MM.1S (cell line): ENCODE data around the gene PPAN.

Experiments
- DNase-seq: peaks from one replicate; pipeline ENCODE4 v3.0.0-alpha.2; 2015
- H2AFZ ChIP-seq: fragments of 300-600 bp; sonication (generic); 2 replicates; pipeline ENCODE4 v1.6.0; 2016; ENCODE audit warnings: antibody characterized with exemption, low read length
- H3F3A ChIP-seq: fragments of 300-600 bp; sonication (generic); 2 replicates; pipeline ENCODE4 v1.6.1; 2016; ENCODE audit warnings: mild to moderate bottlenecking, antibody characterized with exemption, low read length, moderate library complexity, mixed read lengths; ENCODE audit not compliant: insufficient read depth
- H3K27ac ChIP-seq: fragments of 300-600 bp; sonication (generic); 2 replicates; pipeline ENCODE4 v1.5.1; 2016; ENCODE audit warnings: mild to moderate bottlenecking, low read length
- H3K27me3 ChIP-seq: fragments of 300-600 bp; sonication (generic); replicated peaks from 2 replicates; pipeline ENCODE4 v1.6.0; 2016; ENCODE audit warnings: low read length; ENCODE audit not compliant: insufficient read depth
- H3K36me3 ChIP-seq: fragments of 300-600 bp; sonication (generic); replicated peaks from 2 replicates; pipeline ENCODE4 v1.6.1; 2016; ENCODE audit warnings: mild to moderate bottlenecking, low read length, mixed read lengths; ENCODE audit not compliant: insufficient read depth
- H3K4me1 ChIP-seq: fragments of 300-600 bp; sonication (generic); 2 replicates; pipeline ENCODE4 v1.6.1; 2016; ENCODE audit warnings: low read length, mixed read lengths
- H3K4me2 ChIP-seq: fragments of 300-600 bp; sonication (generic); 2 replicates; pipeline ENCODE4 v1.6.0; 2016; ENCODE audit warnings: low read depth, low read length
- H3K4me3 ChIP-seq: fragments of 300-600 bp; sonication (generic); 2 replicates; pipeline ENCODE4 v1.5.1; 2016; ENCODE audit warnings: low read length, mixed read lengths
- H3K79me2 ChIP-seq: fragments of 300-600 bp; sonication (generic); 2 replicates; pipeline ENCODE4 v1.6.1; 2016; ENCODE audit warnings: mixed run types, low read length, mixed read lengths
- H3K9ac ChIP-seq: fragments of 300-600 bp; sonication (generic); 2 replicates; pipeline ENCODE4 v1.6.1; 2016; ENCODE audit warnings: low read length, mixed read lengths
- H3K9me2 ChIP-seq: fragments of 300-600 bp; sonication (generic); replicated peaks from 2 replicates; pipeline ENCODE4 v1.6.1; 2016; ENCODE audit warnings: mild to moderate bottlenecking, low read length, mixed read lengths; ENCODE audit not compliant: insufficient read depth
- H3K9me3 ChIP-seq: fragments of 300-600 bp; sonication (generic); replicated peaks from 2 replicates; pipeline ENCODE4 v1.6.1; 2016; ENCODE audit warnings: mild to moderate bottlenecking, low read length, mixed read lengths; ENCODE audit not compliant: insufficient read depth
- H4K20me1 ChIP-seq: fragments of 300-600 bp; sonication (generic); 2 replicates; pipeline ENCODE4 v1.6.1; 2016; ENCODE audit warnings: mild to moderate bottlenecking, low read length, moderate library complexity, mixed read lengths; ENCODE audit not compliant: insufficient read depth
- EZH2 ChIP-seq: fragments of 300-600 bp; sonication (generic); optimal IDR thresholded peaks from 2 replicates; pipeline ENCODE3; 2017; ENCODE audit warnings: low read depth, mild to moderate bottlenecking, antibody characterized with exemption, low read length, mixed read lengths
- EZH2phosphoT487 ChIP-seq: fragments of 300-600 bp; sonication (generic); IDR thresholded peaks from 2 replicates; pipeline ENCODE4 v1.6.1; 2018; ENCODE audit warnings: antibody characterized with exemption, low read length
- TF ChIP-seq, protein P1 (sequence below): fragments of 300-600 bp; sonication (generic); IDR thresholded peaks from 2 replicates; pipeline ENCODE4 v1.5.1; 2016; ENCODE audit warnings: antibody characterized with exemption, low read length, mixed read lengths

PPAN gene

DNA sequence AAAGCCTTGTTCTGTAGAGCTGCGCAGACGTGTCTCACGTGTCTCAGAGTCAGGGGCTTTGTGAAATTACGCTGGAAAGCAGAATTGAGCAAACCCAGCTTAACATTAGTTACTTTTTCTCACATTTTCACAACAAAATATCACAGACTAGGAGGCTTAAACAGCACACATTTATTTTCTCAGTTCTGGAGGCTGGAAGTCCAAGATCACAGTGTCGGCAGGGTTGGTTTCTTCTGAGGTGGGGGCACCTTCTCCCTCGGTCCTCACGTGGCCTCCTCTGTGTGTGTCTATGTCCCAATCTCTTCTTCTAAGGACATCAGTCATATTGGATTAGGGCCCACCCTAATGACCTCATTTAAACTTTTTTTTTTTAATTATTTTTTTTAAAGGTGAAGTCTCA is 18.3 kb downstream of the PPAN start:
- no peaks in the 10 kb centered on the region for H3K4me1 ChIP-seq
- no peaks in the 10 kb centered on the region for H3K36me3 ChIP-seq
- DNase-seq = no peak

DNA sequence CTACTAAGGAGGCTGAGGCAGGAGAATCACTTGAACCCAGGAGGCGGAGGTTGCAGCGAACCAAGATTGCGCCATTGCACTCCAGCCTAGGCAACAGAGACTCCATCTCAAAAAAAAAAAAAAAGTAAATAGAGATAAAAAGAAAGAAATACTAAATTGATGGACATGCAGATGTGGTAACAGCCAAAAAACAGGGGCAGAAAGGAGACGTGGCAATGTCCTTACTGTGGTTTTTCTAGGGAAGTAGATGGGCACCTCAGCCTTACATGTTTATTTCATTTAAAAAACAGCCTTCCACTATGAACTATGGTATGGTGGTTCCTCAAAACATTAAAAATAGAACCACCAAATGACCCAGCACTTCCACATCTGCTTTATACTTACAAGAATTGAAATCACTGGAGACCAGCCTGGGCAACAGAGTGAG is 20.1 kb downstream of the PPAN start:
- Histone ChIP-seq H3K36me3 (no peaks in the 10 kb centered on the region), H3K79me2 (no peaks in the 10 kb centered on the region), H2AFZ (no peak overlapping the region), H3K4me1 (no peaks in the 10 kb centered on the region), H3K9me2 (no peaks in the 10 kb centered on the region), H3K4me2 (no peak overlapping the region), H3K4me3 (no peak overlapping the region), H3K9me3 (no peaks in the 10 kb centered on the region), H3K27ac (no peak overlapping the region), H3K27me3 (no peaks in the 10 kb centered on the region), H3K9ac (no peak overlapping the region), H4K20me1 (no peaks in the 10 kb centered on the region), H3F3A (no peaks in the 10 kb centered on the region; the same call in 1 of the 2 replicates)
- TF ChIP-seq, protein P1, sequence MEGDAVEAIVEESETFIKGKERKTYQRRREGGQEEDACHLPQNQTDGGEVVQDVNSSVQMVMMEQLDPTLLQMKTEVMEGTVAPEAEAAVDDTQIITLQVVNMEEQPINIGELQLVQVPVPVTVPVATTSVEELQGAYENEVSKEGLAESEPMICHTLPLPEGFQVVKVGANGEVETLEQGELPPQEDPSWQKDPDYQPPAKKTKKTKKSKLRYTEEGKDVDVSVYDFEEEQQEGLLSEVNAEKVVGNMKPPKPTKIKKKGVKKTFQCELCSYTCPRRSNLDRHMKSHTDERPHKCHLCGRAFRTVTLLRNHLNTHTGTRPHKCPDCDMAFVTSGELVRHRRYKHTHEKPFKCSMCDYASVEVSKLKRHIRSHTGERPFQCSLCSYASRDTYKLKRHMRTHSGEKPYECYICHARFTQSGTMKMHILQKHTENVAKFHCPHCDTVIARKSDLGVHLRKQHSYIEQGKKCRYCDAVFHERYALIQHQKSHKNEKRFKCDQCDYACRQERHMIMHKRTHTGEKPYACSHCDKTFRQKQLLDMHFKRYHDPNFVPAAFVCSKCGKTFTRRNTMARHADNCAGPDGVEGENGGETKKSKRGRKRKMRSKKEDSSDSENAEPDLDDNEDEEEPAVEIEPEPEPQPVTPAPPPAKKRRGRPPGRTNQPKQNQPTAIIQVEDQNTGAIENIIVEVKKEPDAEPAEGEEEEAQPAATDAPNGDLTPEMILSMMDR = no peak
- no peak for TF ChIP-seq EZH2phosphoT487
- TF ChIP-seq EZH2 = no peak
- no peak for DNase-seq

More for the DNA sequence above, 18.3 kb downstream of the PPAN start:
- Histone ChIP-seq H3K9me3 (no peaks in the 10 kb centered on the region), H3K9me2 (no peaks in the 10 kb centered on the region), H3K4me2 (no peak overlapping the region), H4K20me1 (no peaks in the 10 kb centered on the region), H3F3A (peaks cover 7% of the 10 kb centered on the region), H3K27me3 (no peaks in the 10 kb centered on the region), H3K4me3 (no peak overlapping the region), H3K79me2 (peaks cover 3% of the 10 kb centered on the region), H3K9ac (no peak overlapping the region), H2AFZ (no peak overlapping the region), H3K27ac (no peak overlapping the region)
- TF ChIP-seq EZH2phosphoT487 (no peak), EZH2 (no peak)
- TF ChIP-seq, protein P1 = no peak

DNA sequence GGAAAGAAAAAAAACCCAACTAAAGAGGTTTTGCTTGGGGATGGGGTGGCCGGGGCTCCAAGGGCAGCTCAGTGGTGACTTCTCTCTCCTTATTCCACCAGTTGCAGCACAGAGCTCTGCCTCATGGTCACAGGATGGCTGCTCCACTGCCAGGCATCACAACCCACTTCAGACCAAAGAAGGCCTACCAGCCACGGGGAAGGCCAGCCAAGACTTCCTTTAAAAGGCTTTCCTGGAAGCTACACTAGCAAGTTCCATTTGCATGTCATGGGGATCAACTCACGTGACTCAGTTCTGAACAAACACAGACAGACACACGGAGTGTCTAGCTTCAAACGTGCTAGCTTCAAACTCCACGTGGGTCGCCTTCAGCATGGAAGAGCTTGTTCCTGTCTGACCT is 26.7 kb downstream of the PPAN start:
- no peaks in the 10 kb centered on the region for H4K20me1 ChIP-seq
- TF ChIP-seq EZH2phosphoT487 (no peak), EZH2 (no peak)
- TF ChIP-seq, protein P1 = no peak
- H3K27ac ChIP-seq = no peak overlapping the region
- no peaks in the 10 kb centered on the region for H3F3A ChIP-seq
- H3K4me2 ChIP-seq = no peak overlapping the region
- H3K9me2 ChIP-seq = no peaks in the 10 kb centered on the region
- H3K36me3 ChIP-seq = peaks cover 3% of the 10 kb centered on the region; the same call in 1 of the 2 replicates
- no peaks in the 10 kb centered on the region for H3K4me1 ChIP-seq
- no peak for DNase-seq
- no peak overlapping the region for H3K9ac ChIP-seq
- H3K9me3 ChIP-seq = no peaks in the 10 kb centered on the region
- no peaks in the 10 kb centered on the region for H3K27me3 ChIP-seq
- H3K79me2 ChIP-seq = no peaks in the 10 kb centered on the region
- no peak overlapping the region for H3K4me3 ChIP-seq
- no peak overlapping the region for H2AFZ ChIP-seq
